K562 (cell line): ENCODE results near the gene POLD3. TPM values are rescaled to one million over a fixed set of nuclear protein-coding genes. Genes with fewer than 3 reads are reported as not detected.
A peak's percentile ranks its signal among the peaks of the same experiment; 100 is the strongest.

Source experiments
- ATAC-seq: fragments of 200-7000 bp; cut with Tn5 transposase; 3 replicates; pipeline ENCODE4 v1.9.1; 2020; ENCODE audit warnings: moderate library complexity
- BruUV-seq: library from RNA; stranded (reverse); fragments of 400-500 nt; replicated peaks from 2 replicates; lab custom pipeline; 2021; lab: Mats Ljungman, UMichigan
- CTCF ChIA-PET: fragments of 300-600 bp; formaldehyde crosslinking; extraction: SDS; loops from one replicate; lab custom pipeline; 2021; ENCODE audit warnings: low intra/inter-chr PET ratio; lab: Yijun Ruan, JAX
- POLR2A ChIA-PET: fragments of 300-600, 350-650 bp; sonication (Branson Sonifier 250); formaldehyde crosslinking; extraction: SDS; loops from one replicate; lab custom pipeline; 2021; ENCODE audit warnings: antibody characterized with exemption, inconsistent platforms; lab: Yijun Ruan, JAX
- DNase-seq, 4 experiments: peaks; one replicate each; pipeline versions ENCODE4 v3.0.0 to v3.0.0-alpha.2; 2011 to 2018; ENCODE audit warnings: low spot score in 3 of 4, mixed read lengths in 3 of 4; ENCODE audit errors: extremely low read depth in 1 of 4
- FAIRE-seq: peaks from 2 replicates; lab custom pipeline; 2011; peaks lifted over from hg19 to GRCh38; lab: Jason Lieb, UNC
- H2AFZ ChIP-seq: 2 replicates; pipeline ENCODE4 v1.6.0; 2011; ENCODE audit warnings: low read depth, low read length, control low read depth, inconsistent platforms
- H3K27ac ChIP-seq: fragments of 200-600 bp; 3 replicates; pipeline ENCODE4 v1.8.0; 2011; ENCODE audit warnings: low read depth, mild to moderate bottlenecking, control low read depth, inconsistent platforms, low read length, moderate library complexity, mixed read lengths; ENCODE audit errors: extremely low read depth
- H3K27me3 ChIP-seq, 2 experiments: fragments of 300-600 bp in 1 of 2; 2 replicates in 1 of 2; 3 replicates in 1 of 2; pipeline versions ENCODE4 v1.6.0 to v1.8.0; 2011; ENCODE audit warnings: inconsistent platforms in 2 of 2, low read length in 2 of 2, mild to moderate bottlenecking in 1 of 2, mixed read lengths in 1 of 2, moderate library complexity in 1 of 2; ENCODE audit not compliant: control insufficient read depth in 2 of 2, insufficient read depth in 2 of 2
- H3K36me3 ChIP-seq: fragments of 300-600 bp; 3 replicates; pipeline ENCODE4 v1.8.0; 2011; ENCODE audit warnings: mild to moderate bottlenecking, low read length, inconsistent platforms; ENCODE audit not compliant: control insufficient read depth, insufficient read depth
- H3K4me1 ChIP-seq, 2 experiments: fragments of 200-600 bp in 1 of 2; replicated peaks in 1 of 2; 2 replicates in 1 of 2; 3 replicates in 1 of 2; pipeline versions ENCODE4 v1.5.1 to v1.8.0; 2011; ENCODE audit warnings: inconsistent platforms in 2 of 2, low read length in 2 of 2, mild to moderate bottlenecking in 1 of 2, mixed read lengths in 1 of 2, moderate library complexity in 1 of 2; ENCODE audit not compliant: control insufficient read depth in 2 of 2, insufficient read depth in 2 of 2
- H3K4me2 ChIP-seq: 2 replicates; pipeline ENCODE4 v1.6.1; 2011; ENCODE audit warnings: low read length, control low read depth, inconsistent platforms, mixed read lengths; ENCODE audit not compliant: insufficient read depth
- H3K4me3 ChIP-seq: fragments of 200-600 bp; sonication (generic), shearing (Covaris generic); 2 replicates; pipeline ENCODE4 v1.5.1; 2016; ENCODE audit warnings: control low read depth, inconsistent platforms
- H3K79me2 ChIP-seq: fragments of 200-600 bp; 3 replicates; pipeline ENCODE4 v1.8.0; 2011; ENCODE audit warnings: low read length, inconsistent platforms; ENCODE audit not compliant: control insufficient read depth, insufficient read depth
- H3K9ac ChIP-seq, 2 experiments: 2 replicates each; pipeline versions ENCODE4 v1.6.0 to v1.6.1; 2011; ENCODE audit warnings: low read depth in 2 of 2, low read length in 2 of 2, control low read depth in 1 of 2, inconsistent platforms in 1 of 2, mild to moderate bottlenecking in 1 of 2, mixed read lengths in 1 of 2; ENCODE audit not compliant: insufficient read depth in 1 of 2
- H3K9me1 ChIP-seq: one replicate; pipeline ENCODE4 v1.6.0; 2011; ENCODE audit warnings: inconsistent platforms, mild to moderate bottlenecking, low read length, moderate library complexity; ENCODE audit not compliant: control insufficient read depth, insufficient read depth
- H3K9me3 ChIP-seq: replicated peaks from 2 replicates; pipeline ENCODE4 v1.5.1; 2011; ENCODE audit warnings: low read depth, low read length, inconsistent platforms; ENCODE audit not compliant: control insufficient read depth, insufficient read depth
- H4K20me1 ChIP-seq: replicated peaks from 2 replicates; pipeline ENCODE4 v1.6.1; 2011; ENCODE audit warnings: low read length, inconsistent platforms, mixed read lengths; ENCODE audit not compliant: control insufficient read depth, insufficient read depth
- NCOR1 ChIP-seq: fragments of 450-650 bp; IDR thresholded peaks from 2 replicates; pipeline ENCODE4 v1.6.1; 2016; ENCODE audit warnings: mild to moderate bottlenecking, moderate library complexity
- PURB ChIP-seq: sonication (generic); formaldehyde crosslinking; IDR thresholded peaks from 2 replicates; pipeline ENCODE4 v1.9.0; 2021; ENCODE audit warnings: low read depth, mild to moderate bottlenecking, missing genetic modification reagents
- in situ Hi-C: fragments of 300-500 bp; cut with MboI; formaldehyde crosslinking; loops from 4 replicates; pipeline ENCODE4 v1.15.0; 2018; ENCODE audit warnings: inconsistent platforms, mixed read lengths
- intact Hi-C: fragments of 100-400 bp; cut with micrococcal nuclease; formaldehyde crosslinking; loops from 2 replicates; pipeline ENCODE4 v1.14.2; 2022
- polyA plus RNA-seq, 8 experiments: library from polyadenylated mRNA; depleted of rRNA in 4 of 8; stranded (reverse) in 5 of 8; unstranded in 3 of 8; fragments of >200 nt; fragmentation: Nextera tagmentation in 2 of 8; fragmentation: Illumina TruSeq in 1 of 8; extraction: Ambion mirVana in 2 of 8; extraction: Trizol in 1 of 8; gene quantifications; 2 replicates each; pipeline versions ENCODE4 v1.2.1 to v1.2.3, GENCODE V29; 2011 to 2014; ENCODE audit warnings: inconsistent platforms in 1 of 8, missing spikeins in 1 of 8
- total RNA-seq, 7 experiments: library from RNA; depleted of rRNA in 6 of 7; stranded (reverse); fragments of >200 nt in 6 of 7; fragmentation: Illumina TruSeq in 2 of 7; extraction: Trizol in 2 of 7; gene quantifications; 2 replicates each; pipeline versions ENCODE4 v1.2.1 to v1.2.3, GENCODE V29; 2011 to 2021; ENCODE audit warnings: low replicate concordance in 1 of 7
- TF ChIP-seq, protein P1 (sequence below), 2 experiments: IDR thresholded peaks in 1 of 2; conservative IDR thresholded peaks in 1 of 2; 2 replicates each; pipeline ENCODE4 v1.6.1; 2016; ENCODE audit warnings: low read depth in 2 of 2, mild to moderate bottlenecking in 1 of 2, missing compliant biosample characterization in 1 of 2, missing genetic modification characterization in 1 of 2, moderate library complexity in 1 of 2
- TF ChIP-seq, protein P2 (sequence below): fragments of 250-450 bp; sonication (Bioruptor Pico); IDR thresholded peaks from 2 replicates; pipeline ENCODE4 v1.4.0; 2020; ENCODE audit warnings: mild to moderate bottlenecking, moderate library complexity, borderline replicate concordance
- TF ChIP-seq, protein P3 (sequence below): IDR thresholded peaks from 2 replicates; pipeline ENCODE4 v1.6.1; 2011; ENCODE audit not compliant: insufficient read length; ENCODE audit errors: extremely low read depth
- TF ChIP-seq, protein P4 (sequence below): fragments of 450-650 bp; formaldehyde crosslinking; IDR thresholded peaks from 2 replicates; pipeline ENCODE4 v1.4.0; 2020; ENCODE audit warnings: mild to moderate bottlenecking, mixed read lengths

POLD3 gene
- total and polyA plus RNA-seq, 9 of the 15 experiments (the other 6 are each of a cell fraction or from before 2014, with no cell fraction given), result 10.6 to 40.1 (median 24.6) TPM

DNA sequence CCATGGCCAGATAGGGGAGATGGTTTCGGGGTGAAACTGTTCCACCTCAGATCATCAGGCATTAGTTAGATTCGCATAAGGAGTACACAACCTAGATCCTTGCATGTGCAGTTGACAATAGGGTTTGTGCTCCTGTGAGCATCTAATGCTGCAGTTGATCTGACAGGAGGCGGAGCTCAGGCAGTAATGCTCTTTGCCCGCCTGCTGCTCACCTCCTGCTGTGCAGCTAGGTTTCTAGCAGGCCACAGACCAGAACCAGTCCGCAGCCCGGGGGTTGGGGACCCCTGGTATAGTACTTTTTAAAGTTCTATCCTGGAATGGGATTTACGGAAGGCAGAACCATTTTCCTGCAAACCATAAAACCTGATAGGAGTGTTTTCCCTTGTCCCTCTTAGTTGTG, 54.6 kb downstream of the POLD3 start (continued):
- TF ChIP-seq, protein P1, sequence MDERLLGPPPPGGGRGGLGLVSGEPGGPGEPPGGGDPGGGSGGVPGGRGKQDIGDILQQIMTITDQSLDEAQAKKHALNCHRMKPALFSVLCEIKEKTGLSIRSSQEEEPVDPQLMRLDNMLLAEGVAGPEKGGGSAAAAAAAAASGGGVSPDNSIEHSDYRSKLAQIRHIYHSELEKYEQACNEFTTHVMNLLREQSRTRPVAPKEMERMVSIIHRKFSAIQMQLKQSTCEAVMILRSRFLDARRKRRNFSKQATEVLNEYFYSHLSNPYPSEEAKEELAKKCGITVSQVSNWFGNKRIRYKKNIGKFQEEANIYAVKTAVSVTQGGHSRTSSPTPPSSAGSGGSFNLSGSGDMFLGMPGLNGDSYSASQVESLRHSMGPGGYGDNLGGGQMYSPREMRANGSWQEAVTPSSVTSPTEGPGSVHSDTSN (CRISPR knock-in tag; IDR thresholded peaks at IDR 0.05; ENCODE audit: low read depth), result no peak
- TF ChIP-seq, protein P1 (tag; conservative IDR thresholded peaks at IDR 0.05; ENCODE audit: low read depth), result no peak
- TF ChIP-seq, protein P2, sequence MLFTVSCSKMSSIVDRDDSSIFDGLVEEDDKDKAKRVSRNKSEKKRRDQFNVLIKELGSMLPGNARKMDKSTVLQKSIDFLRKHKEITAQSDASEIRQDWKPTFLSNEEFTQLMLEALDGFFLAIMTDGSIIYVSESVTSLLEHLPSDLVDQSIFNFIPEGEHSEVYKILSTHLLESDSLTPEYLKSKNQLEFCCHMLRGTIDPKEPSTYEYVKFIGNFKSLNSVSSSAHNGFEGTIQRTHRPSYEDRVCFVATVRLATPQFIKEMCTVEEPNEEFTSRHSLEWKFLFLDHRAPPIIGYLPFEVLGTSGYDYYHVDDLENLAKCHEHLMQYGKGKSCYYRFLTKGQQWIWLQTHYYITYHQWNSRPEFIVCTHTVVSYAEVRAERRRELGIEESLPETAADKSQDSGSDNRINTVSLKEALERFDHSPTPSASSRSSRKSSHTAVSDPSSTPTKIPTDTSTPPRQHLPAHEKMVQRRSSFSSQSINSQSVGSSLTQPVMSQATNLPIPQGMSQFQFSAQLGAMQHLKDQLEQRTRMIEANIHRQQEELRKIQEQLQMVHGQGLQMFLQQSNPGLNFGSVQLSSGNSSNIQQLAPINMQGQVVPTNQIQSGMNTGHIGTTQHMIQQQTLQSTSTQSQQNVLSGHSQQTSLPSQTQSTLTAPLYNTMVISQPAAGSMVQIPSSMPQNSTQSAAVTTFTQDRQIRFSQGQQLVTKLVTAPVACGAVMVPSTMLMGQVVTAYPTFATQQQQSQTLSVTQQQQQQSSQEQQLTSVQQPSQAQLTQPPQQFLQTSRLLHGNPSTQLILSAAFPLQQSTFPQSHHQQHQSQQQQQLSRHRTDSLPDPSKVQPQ (CRISPR knock-in tag), result no peak
- TF ChIP-seq NCOR1, result no peak
- no peak for TF ChIP-seq PURB (CRISPR knock-in tag)

DNA sequence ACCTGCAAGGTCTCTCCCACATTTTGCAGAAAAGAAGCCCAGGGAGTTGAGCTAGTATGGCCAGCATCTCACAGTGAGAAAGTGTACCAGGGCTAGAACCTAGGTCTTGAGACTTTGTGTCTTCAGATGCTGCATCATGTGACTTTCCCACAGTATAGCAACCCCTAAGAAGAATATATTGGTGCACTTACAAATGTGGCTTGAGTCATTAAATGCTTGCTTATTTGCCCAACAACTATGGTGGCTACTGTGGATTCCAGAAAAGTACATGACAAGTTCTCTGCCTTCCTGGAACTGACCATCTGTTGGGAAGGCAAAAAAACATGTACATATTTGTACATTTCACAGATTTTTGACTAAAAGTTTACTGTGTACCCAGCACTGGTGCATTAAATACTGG, 55.0 kb downstream of the POLD3 start:
- Histone ChIP-seq H3K27ac (no peak overlapping the region), H3K9me3 (no peaks in the 10 kb centered on the region), H3K4me2 (no peak overlapping the region), H4K20me1 (no peaks in the 10 kb centered on the region), H2AFZ (no peak overlapping the region), H3K4me3 (no peak overlapping the region), H3K4me1 (peaks cover 0 to 14% of the 10 kb centered on the region in 2 experiments; a peak in 3 of 5 replicates), H3K27me3 (no peaks in the 10 kb centered on the region), H3K36me3 (peaks cover 19% of the 10 kb centered on the region; the same call in 1 of the 3 replicates), H3K79me2 (no peaks in the 10 kb centered on the region), H3K9me1 (no peaks in the 10 kb centered on the region), H3K9ac (no peak overlapping the region)
- BruUV-seq, result no TSS peak
- in situ Hi-C loops, result no loop called here
- ChIA-PET POLR2A (interaction anchor here (1.5 kb wide), 1 partner anchor 12 kb away, joined by 3 read pairs; no protein-coding TSS in a partner anchor), CTCF (no interaction called here)
- DNase-seq, result no peak
- TF ChIP-seq, protein P3, sequence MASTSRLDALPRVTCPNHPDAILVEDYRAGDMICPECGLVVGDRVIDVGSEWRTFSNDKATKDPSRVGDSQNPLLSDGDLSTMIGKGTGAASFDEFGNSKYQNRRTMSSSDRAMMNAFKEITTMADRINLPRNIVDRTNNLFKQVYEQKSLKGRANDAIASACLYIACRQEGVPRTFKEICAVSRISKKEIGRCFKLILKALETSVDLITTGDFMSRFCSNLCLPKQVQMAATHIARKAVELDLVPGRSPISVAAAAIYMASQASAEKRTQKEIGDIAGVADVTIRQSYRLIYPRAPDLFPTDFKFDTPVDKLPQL, result no peak
- TF ChIP-seq, protein P4, sequence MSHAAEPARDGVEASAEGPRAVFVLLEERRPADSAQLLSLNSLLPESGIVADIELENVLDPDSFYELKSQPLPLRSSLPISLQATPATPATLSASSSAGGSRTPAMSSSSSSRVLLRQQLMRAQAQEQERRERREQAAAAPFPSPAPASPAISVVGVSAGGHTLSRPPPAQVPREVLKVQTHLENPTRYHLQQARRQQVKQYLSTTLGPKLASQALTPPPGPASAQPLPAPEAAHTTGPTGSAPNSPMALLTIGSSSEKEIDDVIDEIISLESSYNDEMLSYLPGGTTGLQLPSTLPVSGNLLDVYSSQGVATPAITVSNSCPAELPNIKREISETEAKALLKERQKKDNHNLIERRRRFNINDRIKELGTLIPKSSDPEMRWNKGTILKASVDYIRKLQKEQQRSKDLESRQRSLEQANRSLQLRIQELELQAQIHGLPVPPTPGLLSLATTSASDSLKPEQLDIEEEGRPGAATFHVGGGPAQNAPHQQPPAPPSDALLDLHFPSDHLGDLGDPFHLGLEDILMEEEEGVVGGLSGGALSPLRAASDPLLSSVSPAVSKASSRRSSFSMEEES, result peak; percentile 56
- no peak for FAIRE-seq
- intact Hi-C loops, result no loop called here
- ATAC-seq, result no peak
